ENCODE results near the gene KCNIP3.

DNA sequence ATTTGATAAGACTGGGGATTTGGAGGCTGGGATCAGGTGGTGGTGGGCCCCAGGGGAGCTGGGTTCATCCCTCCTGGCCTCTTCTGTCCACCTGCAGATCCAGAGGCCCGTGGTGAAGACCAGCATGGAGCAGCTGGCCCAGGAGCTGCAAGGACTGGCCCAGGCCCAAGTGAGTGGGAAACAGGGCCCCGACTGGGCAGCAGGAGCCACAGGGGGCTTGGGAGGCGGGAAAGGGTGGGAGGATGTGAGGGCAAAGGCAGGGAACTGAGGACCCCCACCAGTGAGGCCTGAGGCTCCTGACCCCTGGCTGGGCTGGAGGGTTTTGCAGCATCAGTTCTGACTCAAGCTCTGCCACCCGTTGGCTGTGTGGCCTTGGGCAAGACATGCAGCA, 11.6 kb upstream of the KCNIP3 start:
- TF ChIP-seq HDGF (IDR thresholded peaks at IDR 0.05; ENCODE audit: borderline replicate concordance) (no peak), CTBP1 (IDR thresholded peaks at IDR 0.05; ENCODE audit: borderline replicate concordance) (no peak), SP1 (IDR thresholded peaks at IDR 0.05) (no peak), FOXM1 (IDR thresholded peaks at IDR 0.05; ENCODE audit: borderline replicate concordance) (no peak), LEF1 (IDR thresholded peaks at IDR 0.05; ENCODE audit: borderline replicate concordance) (no peak), ARNT (IDR thresholded peaks at IDR 0.05) (no peak)
